Heart right ventricle (tissue), 16 donors: Measurements from ENCODE around the gene NID1. TPM values are rescaled to one million over a fixed set of nuclear protein-coding genes. Genes with fewer than 3 reads are reported as not detected.

Experiments used
- ATAC-seq, 8 donors: fragments of 200-7000 bp; cut with Tn5 transposase; one replicate each; pipeline ENCODE4 v1.9.1; 2020; ENCODE audit warnings: mild to moderate bottlenecking in 8 of 8, moderate library complexity in 8 of 8, moderate number of reproducible peaks in 1 of 8
- DNase-seq, 2 donors: peaks; one replicate each; pipeline ENCODE4 v3.0.0-alpha.2; 2020
- H3K27ac ChIP-seq, 10 donors: fragments of 200-600 bp; sonication (generic) in 2 of 10; one replicate each; pipeline versions ENCODE4 v1.5.0 to v1.8.0; 2020 to 2022; ENCODE audit warnings: mild to moderate bottlenecking in 3 of 10
- H3K27me3 ChIP-seq, 7 donors: fragments of 200-600 bp; one replicate each; pipeline ENCODE4 v1.8.0; 2021 to 2022; ENCODE audit warnings: mild to moderate bottlenecking in 2 of 7
- H3K36me3 ChIP-seq, 9 donors: fragments of 200-600 bp; sonication (generic) in 1 of 9; one replicate each; pipeline versions ENCODE4 v1.5.0 to v1.8.0; 2020 to 2022; ENCODE audit warnings: mild to moderate bottlenecking in 2 of 9
- H3K4me1 ChIP-seq, 9 donors: fragments of 200-600 bp; sonication (generic) in 1 of 9; one replicate each; pipeline versions ENCODE4 v1.5.0 to v1.8.0; 2020 to 2022; ENCODE audit warnings: mild to moderate bottlenecking in 4 of 9
- H3K4me3 ChIP-seq, 10 donors: fragments of 200-600 bp; sonication (generic) in 2 of 10; one replicate each; pipeline versions ENCODE4 v1.5.0 to v1.8.0; 2020 to 2022; ENCODE audit warnings: mild to moderate bottlenecking in 7 of 10, moderate library complexity in 2 of 10
- H3K9me3 ChIP-seq, 11 donors: fragments of 200-600 bp in 10 of 11; sonication (generic) in 2 of 11; one replicate each; pipeline versions ENCODE4 v1.5.0 to v1.8.0; 2013 to 2022; ENCODE audit warnings: mild to moderate bottlenecking in 2 of 11, control low read depth in 1 of 11, moderate library complexity in 1 of 11
- WGBS, 2 donors: extraction: QIAGEN DNeasy Blood & Tissue Kit; methylation state at CpG; one replicate each; pipeline ENCODE4 v1.1.7; 2013; ENCODE audit warnings: inconsistent platforms in 1 of 2; 5-methylcytosine and 5-hydroxymethylcytosine counted together
- intact Hi-C, 10 donors: fragments of 100-400 bp; cut with DNase I; formaldehyde crosslinking; loops; one replicate each; pipeline versions ENCODE4 v1.11.1 to v1.14.2; 2022
- polyA plus RNA-seq, 2 donors: library from polyadenylated mRNA; stranded (reverse); fragments of 200-250 nt; gene quantifications; one replicate each; pipeline ENCODE4 v1.2.3, GENCODE V29; 2013
- total RNA-seq, 10 donors: library from RNA; stranded (reverse); fragmentation: NEBNext Ultra II Directional in 3 of 10; extraction: Animal tissue kit (Norgen Biotek cat#: 25700) in 3 of 10; gene quantifications; one replicate each; pipeline versions ENCODE4 v1.2.1 to v1.2.4, GENCODE V29; 2021 to 2023
- TF ChIP-seq, protein P1 (sequence below), 9 donors: fragments of 200-600 bp; sonication (generic) in 2 of 9; IDR thresholded peaks; one replicate each; pipeline versions ENCODE4 v1.5.0 to v1.8.0; 2021 to 2022; ENCODE audit warnings: antibody characterized with exemption in 9 of 9, mild to moderate bottlenecking in 5 of 9, moderate library complexity in 1 of 9
- donor health status: Arrhythmogenic right ventricular cardiomyopathy.
- donor health status: ischemic (EF 13 %, LVEDD 7.1; RV severe dilation, severe dysfunction).
- donor health status: healthy with polysubstance abuse.
- donor health status: DM: no; HTN: yes; CAD: no.
- donor health status: DM: no; HTN: no; CAD: no.
- donor health status: ischemic (EF 25% LVEDD 6.9; RV normal size, moderate dysfunction).
- donor health status: ischemic (EF 25% LVEDD 5.7; RV mildly dilated, moderate dysfunction).
- donor health status: healthy.
- donor health status: DM: yes; HTN: yes; CAD: no.
- donor health status: Ischemic cardiomyopathy.
- donor health status: ischemic (EF 35%, LVEDD 5.7; RV mildly dilated, moderate dysfunction).
- donor health status: nonischemic (EF 11% LVEDD 7.7; RV severe dilation, severe dysfunction).
- donor health status: DM: yes; HTN: yes; CAD: no.
- donor health status: PGD.
- donor health status: ischemic (EF 29% LVEDD 5.4; RV normal size, mild dysfunction).
- donor health status: nonischemic (EF 23%, LVEDD 6.1; RV moderate dilation, normal function).

Gene NID1
- total and polyA plus RNA-seq, 12 donors = 30.2 to 120 (median 44.4) TPM

- H3K27me3 ChIP-seq = no peaks in the 10 kb centered on the region
- peak overlapping the region in 3 of 10 donors; percentile 14 to 51 (median 25) for H3K27ac ChIP-seq
- TF ChIP-seq, protein P1, sequence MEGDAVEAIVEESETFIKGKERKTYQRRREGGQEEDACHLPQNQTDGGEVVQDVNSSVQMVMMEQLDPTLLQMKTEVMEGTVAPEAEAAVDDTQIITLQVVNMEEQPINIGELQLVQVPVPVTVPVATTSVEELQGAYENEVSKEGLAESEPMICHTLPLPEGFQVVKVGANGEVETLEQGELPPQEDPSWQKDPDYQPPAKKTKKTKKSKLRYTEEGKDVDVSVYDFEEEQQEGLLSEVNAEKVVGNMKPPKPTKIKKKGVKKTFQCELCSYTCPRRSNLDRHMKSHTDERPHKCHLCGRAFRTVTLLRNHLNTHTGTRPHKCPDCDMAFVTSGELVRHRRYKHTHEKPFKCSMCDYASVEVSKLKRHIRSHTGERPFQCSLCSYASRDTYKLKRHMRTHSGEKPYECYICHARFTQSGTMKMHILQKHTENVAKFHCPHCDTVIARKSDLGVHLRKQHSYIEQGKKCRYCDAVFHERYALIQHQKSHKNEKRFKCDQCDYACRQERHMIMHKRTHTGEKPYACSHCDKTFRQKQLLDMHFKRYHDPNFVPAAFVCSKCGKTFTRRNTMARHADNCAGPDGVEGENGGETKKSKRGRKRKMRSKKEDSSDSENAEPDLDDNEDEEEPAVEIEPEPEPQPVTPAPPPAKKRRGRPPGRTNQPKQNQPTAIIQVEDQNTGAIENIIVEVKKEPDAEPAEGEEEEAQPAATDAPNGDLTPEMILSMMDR (IDR thresholded peaks at IDR 0.05) = no peak
- H3K9me3 ChIP-seq = no peaks in the 10 kb centered on the region
- 92 to 93% methylated on average over 17 of the region's 17 CpGs for WGBS, 2 donors
- DNase-seq = no peak
- peaks cover 5 to 38% (median 19%) of the 10 kb centered on the region in 9 donors for H3K4me1 ChIP-seq
- peak in 1 of 8 donors; percentile 35 for ATAC-seq
- H3K36me3 ChIP-seq = peaks cover 0 to 86% (median 65%) of the 10 kb centered on the region in 9 donors
- intact Hi-C loops = loop anchor here in 1 of 10 donors (10.0 kb wide), 1 partner anchor 837 kb away; no protein-coding TSS in a partner anchor
- no peak overlapping the region for H3K4me3 ChIP-seq
Observed at GRCh38 chr1:236041631-236042618, 23.0 kb downstream of the NID1 start.

- peaks cover 5 to 34% (median 11%) of the 10 kb centered on the region in 9 donors for H3K4me1 ChIP-seq
- TF ChIP-seq, protein P1 (IDR thresholded peaks at IDR 0.05) = no peak
- WGBS, 2 donors = 57 to 59% methylated on average over 13 of the region's 13 CpGs
- DNase-seq (peak in 1 of 2 donors; percentile 36), ATAC-seq (peak; percentile 66 to 89 (median 82))
- no peak overlapping the region for H3K4me3 ChIP-seq
- H3K27ac ChIP-seq = peak overlapping the region in 8 of 10 donors; percentile 29 to 68 (median 54)
- no peaks in the 10 kb centered on the region for H3K27me3 ChIP-seq
- intact Hi-C loops = loop anchor here in 1 of 10 donors (10.0 kb wide), 1 partner anchor 835 kb away; no protein-coding TSS in a partner anchor
- H3K36me3 ChIP-seq = peaks cover 0 to 83% (median 60%) of the 10 kb centered on the region in 9 donors
- H3K9me3 ChIP-seq = no peaks in the 10 kb centered on the region
Observed at GRCh38 chr1:236039740-236040685, 24.9 kb downstream of the NID1 start.

GRCh38 chr1:236038034-236038433 is 26.9 kb downstream of the NID1 start:
- Histone ChIP-seq H3K4me3 (no peak overlapping the region), H3K4me1 (peaks cover 5 to 34% (median 11%) of the 10 kb centered on the region in 9 donors), H3K27ac (no peak overlapping the region), H3K9me3 (no peaks in the 10 kb centered on the region), H3K27me3 (no peaks in the 10 kb centered on the region), H3K36me3 (peaks cover 0 to 81% (median 43%) of the 10 kb centered on the region in 9 donors)
- DNase-seq = no peak
- no peak for ATAC-seq
- WGBS, 2 donors = 97 to 98% methylated on average over 15 of the region's 15 CpGs
- intact Hi-C loops = no loop called here
- TF ChIP-seq, protein P1 (IDR thresholded peaks at IDR 0.05) = no peak
